Activated CD8-positive, alpha-beta T cell treated with anti-CD3 and anti-CD28 coated beads, Interleukin-2, amount 10 ng/mL, durations not matched to agents 7 days and 5 days (primary cell): ENCODE results near the gene SLC8B1. TPM values are rescaled to one million over a fixed set of nuclear protein-coding genes. Genes with fewer than 3 reads are reported as not detected.

ENCODE experiments used
- ATAC-seq: fragments of 150-1000 bp; cut with Tn5 transposase; one replicate; pipeline ENCODE4 v1.10.0; 2021; ENCODE audit warnings: moderate library complexity
- CTCF ChIA-PET: fragments of 350-600 bp; sonication (Branson Sonifier 250); formaldehyde crosslinking; loops from one replicate; lab custom pipeline; 2021; ENCODE audit warnings: antibody characterized with exemption; lab: Charles Lee
- POLR2A ChIA-PET: fragments of 350-600 bp; sonication (Branson Sonifier 250); formaldehyde crosslinking; loops from one replicate; lab custom pipeline; 2021; ENCODE audit warnings: antibody characterized with exemption; lab: Charles Lee
- DNase-seq: peaks from one replicate; pipeline ENCODE4 v3.0.0-alpha.2; 2020
- H3K27ac Mint-ChIP-seq: one replicate; pipeline ENCODE4 v1.8.0; 2021; ENCODE audit warnings: mild to moderate bottlenecking, mixed read lengths
- H3K27me3 Mint-ChIP-seq: one replicate; pipeline ENCODE4 v1.8.0; 2021; ENCODE audit warnings: low read depth, mixed read lengths
- H3K36me3 Mint-ChIP-seq: one replicate; pipeline ENCODE4 v1.8.0; 2021; ENCODE audit warnings: low read depth, mixed read lengths
- H3K4me1 Mint-ChIP-seq: one replicate; pipeline ENCODE4 v1.8.0; 2021; ENCODE audit warnings: low read depth, mixed read lengths
- H3K4me3 Mint-ChIP-seq: one replicate; pipeline ENCODE4 v1.8.0; 2021; ENCODE audit warnings: mild to moderate bottlenecking, mixed read lengths
- H3K9me3 Mint-ChIP-seq: one replicate; pipeline ENCODE4 v1.8.0; 2022; ENCODE audit warnings: mixed read lengths; ENCODE audit not compliant: insufficient read depth
- total RNA-seq, 2 experiments: library from RNA; stranded (reverse); gene quantifications; one replicate each; pipeline ENCODE4 v1.2.3, GENCODE V29; 2021

Gene SLC8B1
- total RNA-seq, 2 experiments from 2014 or later = 23.8 to 24.7 TPM

DNA sequence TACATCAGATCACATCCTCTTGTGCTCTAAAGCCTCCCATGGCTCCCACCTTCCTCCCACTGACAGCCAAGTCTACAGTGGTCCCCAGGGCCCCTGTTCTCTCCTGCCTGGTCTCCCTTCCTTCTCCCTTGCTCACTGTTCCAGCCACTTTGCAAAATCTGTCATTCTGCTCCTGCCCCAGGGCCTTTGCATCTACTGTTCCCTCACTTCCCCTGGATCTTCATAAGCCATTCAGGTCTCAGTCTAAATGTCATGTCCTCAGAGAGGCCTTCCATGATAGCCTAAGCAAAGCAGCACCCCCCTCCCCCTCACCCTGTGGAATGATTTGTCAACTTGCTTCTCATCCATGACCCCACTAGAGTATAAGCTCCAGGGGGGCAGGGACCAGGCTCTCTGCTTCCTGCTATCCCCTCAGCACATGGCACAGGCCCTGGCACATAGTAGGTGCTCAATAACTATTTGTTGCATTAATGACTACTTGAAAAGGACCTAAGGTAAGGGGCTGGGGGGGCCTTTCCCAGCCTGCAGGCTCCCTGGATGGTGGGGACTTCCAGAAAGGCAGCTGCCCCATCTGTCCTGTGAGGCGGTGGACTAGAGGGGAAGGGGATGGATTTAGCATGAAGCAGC is 5.0 kb downstream of the SLC8B1 start:
- CTCF ChIA-PET = interaction anchor here (1.3 kb wide), 1 partner anchor 28 kb away, joined by 3 read pairs; no protein-coding TSS in a partner anchor
- Mint-ChIP-seq H3K4me1 (peaks cover 28% of the 10 kb centered on the region), H3K27me3 (no peaks in the 10 kb centered on the region), H3K36me3 (peaks cover 34% of the 10 kb centered on the region), H3K27ac (peak overlapping the region; percentile 44), H3K9me3 (no peaks in the 10 kb centered on the region), H3K4me3 (no peak overlapping the region)
- ATAC-seq (no peak), DNase-seq (no peak)
- POLR2A ChIA-PET = no interaction called here

GRCh38 chr12:113329022-113329790 is 5.7 kb downstream of the SLC8B1 start:
- Mint-ChIP-seq H3K27me3 (no peaks in the 10 kb centered on the region), H3K4me3 (no peak overlapping the region), H3K36me3 (peaks cover 34% of the 10 kb centered on the region), H3K27ac (no peak overlapping the region), H3K9me3 (no peaks in the 10 kb centered on the region), H3K4me1 (peaks cover 25% of the 10 kb centered on the region)
- CTCF ChIA-PET = interaction anchor here (1.3 kb wide), 1 partner anchor 28 kb away, joined by 3 read pairs; no protein-coding TSS in a partner anchor
- POLR2A ChIA-PET = no interaction called here
- ATAC-seq (no peak), DNase-seq (no peak)

DNA sequence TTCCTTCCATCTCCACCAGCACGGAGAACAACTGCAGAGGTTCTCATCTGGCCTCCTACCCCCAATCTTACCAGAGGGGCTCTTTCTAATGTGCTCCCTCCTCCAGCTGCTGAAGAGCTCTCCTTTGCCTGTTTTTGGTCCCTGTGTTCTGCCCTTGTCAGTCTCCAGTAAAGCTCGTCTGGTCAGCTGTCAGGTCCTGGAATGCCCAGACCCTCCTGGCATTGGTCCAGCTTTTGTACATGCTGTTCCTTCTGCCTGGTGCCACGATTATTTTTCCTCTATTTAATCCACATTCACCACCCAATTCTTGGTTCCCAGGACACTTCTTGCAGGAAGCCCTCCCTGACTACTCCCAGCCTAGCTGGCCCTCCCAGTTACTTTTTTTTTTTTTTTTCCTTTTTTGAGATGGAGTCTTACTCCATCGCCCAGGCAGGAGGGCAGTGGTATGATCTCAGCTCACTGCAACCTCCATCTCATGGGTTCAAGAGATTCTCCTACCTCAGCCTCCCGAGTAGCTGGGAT is 6.5 kb downstream of the SLC8B1 start:
- Mint-ChIP-seq H3K9me3 (no peaks in the 10 kb centered on the region), H3K27ac (no peak overlapping the region), H3K4me3 (no peak overlapping the region), H3K27me3 (no peaks in the 10 kb centered on the region), H3K4me1 (peaks cover 22% of the 10 kb centered on the region), H3K36me3 (peaks cover 37% of the 10 kb centered on the region)
- no peak for ATAC-seq
- ChIA-PET POLR2A (interaction anchor here (0.7 kb wide), 1 partner anchor 13 kb away, joined by 3 read pairs; no protein-coding TSS in a partner anchor), CTCF (interaction anchor here (1.3 kb wide), 1 partner anchor 29 kb away, joined by 3 read pairs; no protein-coding TSS in a partner anchor)
- DNase-seq = no peak

- CTCF ChIA-PET = interaction anchor here (1.4 kb wide), 1 partner anchor 152 kb away, joined by 3 read pairs; no protein-coding TSS in a partner anchor
- ATAC-seq (no peak), DNase-seq (no peak)
- Mint-ChIP-seq H3K4me3 (no peak overlapping the region), H3K27me3 (no peaks in the 10 kb centered on the region), H3K9me3 (no peaks in the 10 kb centered on the region), H3K36me3 (peaks cover 42% of the 10 kb centered on the region), H3K27ac (no peak overlapping the region), H3K4me1 (peaks cover 13% of the 10 kb centered on the region)
- POLR2A ChIA-PET = no interaction called here
Observed at GRCh38 chr12:113326775-113327395, 8.0 kb downstream of the SLC8B1 start.

DNA sequence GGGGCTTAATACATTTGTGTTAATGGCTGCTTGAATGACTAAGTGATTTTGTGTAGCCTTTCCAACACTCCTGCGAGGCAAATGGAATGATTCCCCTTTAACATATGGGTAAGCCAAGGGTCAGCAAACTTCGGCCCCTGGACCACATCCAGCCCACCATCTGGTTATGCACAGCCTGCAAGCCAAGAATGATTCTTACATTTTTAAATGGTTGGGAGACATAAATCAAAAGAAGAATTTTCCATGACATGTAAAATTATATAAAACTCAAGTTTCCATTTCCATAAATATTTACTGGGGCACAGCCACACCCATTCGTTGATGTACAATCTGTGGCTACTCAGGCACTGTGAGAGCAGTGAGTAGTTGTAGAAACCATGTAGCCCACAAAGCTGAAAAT is 9.0 kb downstream of the SLC8B1 start:
- ChIA-PET POLR2A (no interaction called here), CTCF (interaction anchor here (1.4 kb wide), 1 partner anchor 151 kb away, joined by 3 read pairs; no protein-coding TSS in a partner anchor)
- H3K27me3 Mint-ChIP-seq = no peaks in the 10 kb centered on the region
- no peak for DNase-seq
- no peak overlapping the region for H3K4me3 Mint-ChIP-seq
- no peaks in the 10 kb centered on the region for H3K9me3 Mint-ChIP-seq
- no peak for ATAC-seq
- peaks cover 11% of the 10 kb centered on the region for H3K4me1 Mint-ChIP-seq
- H3K36me3 Mint-ChIP-seq = peaks cover 43% of the 10 kb centered on the region
- no peak overlapping the region for H3K27ac Mint-ChIP-seq

DNA sequence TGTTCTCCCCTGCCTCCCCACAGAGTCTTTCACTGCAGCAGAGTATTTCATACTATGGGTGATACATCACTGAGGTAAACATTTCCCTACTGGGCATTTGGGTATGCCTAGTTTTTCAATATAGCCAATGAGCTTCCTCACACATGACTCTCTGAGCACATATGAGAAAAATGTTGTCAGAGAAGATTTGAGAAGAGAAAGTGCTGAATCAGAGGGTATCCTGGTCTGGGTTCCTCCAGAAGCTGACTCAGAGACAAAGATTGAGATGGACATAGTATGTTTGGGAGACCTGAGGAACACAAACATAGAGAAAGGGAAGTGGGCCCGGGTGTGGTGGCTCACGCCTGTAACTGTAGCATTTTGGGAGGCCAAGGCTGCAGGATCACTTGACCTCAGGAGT is 12.6 kb downstream of the SLC8B1 start:
- H3K27ac Mint-ChIP-seq = no peak overlapping the region
- H3K36me3 Mint-ChIP-seq = peaks cover 52% of the 10 kb centered on the region
- no peaks in the 10 kb centered on the region for H3K27me3 Mint-ChIP-seq
- H3K9me3 Mint-ChIP-seq = no peaks in the 10 kb centered on the region
- ATAC-seq (no peak), DNase-seq (no peak)
- ChIA-PET CTCF (no interaction called here), POLR2A (no interaction called here)
- peaks cover 7% of the 10 kb centered on the region for H3K4me1 Mint-ChIP-seq
- H3K4me3 Mint-ChIP-seq = no peak overlapping the region

DNA sequence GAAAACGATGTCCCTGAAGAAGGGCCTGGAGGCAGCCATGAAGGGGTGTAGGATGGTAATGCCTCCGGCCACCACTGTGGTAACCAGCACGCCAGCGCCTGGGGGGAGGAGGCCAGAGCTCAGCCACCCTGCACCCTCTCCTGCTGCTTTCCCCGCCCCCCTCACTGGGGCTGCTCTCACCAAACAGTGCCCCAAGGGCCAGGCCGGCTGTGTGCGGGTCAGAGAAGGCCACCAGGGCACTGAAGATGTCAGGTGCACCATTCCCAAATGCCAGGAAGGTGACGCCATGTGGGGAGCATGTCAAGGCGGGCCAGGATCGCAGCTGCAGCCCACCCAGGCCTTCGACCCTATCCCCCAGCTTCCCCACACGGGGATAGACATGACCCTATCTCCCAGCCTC is 14.5 kb downstream of the SLC8B1 start:
- DNase-seq (no peak), ATAC-seq (no peak)
- ChIA-PET POLR2A (no interaction called here), CTCF (interaction anchor here (1.0 kb wide), 1 partner anchor 13 kb away, joined by 3 read pairs; no protein-coding TSS in a partner anchor)
- Mint-ChIP-seq H3K27me3 (no peaks in the 10 kb centered on the region), H3K4me1 (peaks cover 3% of the 10 kb centered on the region), H3K4me3 (no peak overlapping the region), H3K9me3 (no peaks in the 10 kb centered on the region), H3K36me3 (peaks cover 46% of the 10 kb centered on the region), H3K27ac (no peak overlapping the region)

- Mint-ChIP-seq H3K4me3 (no peak overlapping the region), H3K27ac (peak overlapping the region; percentile 30), H3K36me3 (peaks cover 53% of the 10 kb centered on the region), H3K4me1 (peaks cover 3% of the 10 kb centered on the region), H3K27me3 (no peaks in the 10 kb centered on the region), H3K9me3 (no peaks in the 10 kb centered on the region)
- ATAC-seq = no peak
- POLR2A ChIA-PET = no interaction called here
- CTCF ChIA-PET = no interaction called here
- no peak for DNase-seq
Observed at GRCh38 chr12:113318900-113319628, 15.8 kb downstream of the SLC8B1 start.

GRCh38 chr12:113318046-113318656 is 16.8 kb downstream of the SLC8B1 start:
- H3K4me3 Mint-ChIP-seq = no peak overlapping the region
- peaks cover 52% of the 10 kb centered on the region for H3K36me3 Mint-ChIP-seq
- DNase-seq (no peak), ATAC-seq (no peak)
- no peaks in the 10 kb centered on the region for H3K4me1 Mint-ChIP-seq
- H3K27me3 Mint-ChIP-seq = no peaks in the 10 kb centered on the region
- H3K9me3 Mint-ChIP-seq = no peaks in the 10 kb centered on the region
- CTCF ChIA-PET = no interaction called here
- no peak overlapping the region for H3K27ac Mint-ChIP-seq
- POLR2A ChIA-PET = no interaction called here

- ATAC-seq = no peak
- no peak for DNase-seq
- Mint-ChIP-seq H3K9me3 (no peaks in the 10 kb centered on the region), H3K4me1 (no peaks in the 10 kb centered on the region), H3K4me3 (no peak overlapping the region), H3K27me3 (no peaks in the 10 kb centered on the region), H3K36me3 (peaks cover 43% of the 10 kb centered on the region), H3K27ac (no peak overlapping the region)
- ChIA-PET POLR2A (no interaction called here), CTCF (no interaction called here)
Observed at GRCh38 chr12:113317122-113317521, 17.8 kb downstream of the SLC8B1 start.

- ATAC-seq = no peak
- Mint-ChIP-seq H3K4me1 (no peaks in the 10 kb centered on the region), H3K36me3 (peaks cover 40% of the 10 kb centered on the region), H3K4me3 (no peak overlapping the region), H3K27ac (no peak overlapping the region), H3K27me3 (no peaks in the 10 kb centered on the region), H3K9me3 (no peaks in the 10 kb centered on the region)
- no peak for DNase-seq
- ChIA-PET CTCF (interaction anchor here (1.1 kb wide), 1 partner anchor 16 kb away, joined by 3 read pairs; no protein-coding TSS in a partner anchor), POLR2A (no interaction called here)
Observed at GRCh38 chr12:113316155-113316554, 18.8 kb downstream of the SLC8B1 start.
